ENCODE measurements around the gene TNNT1. TPM values are rescaled to one million over a fixed set of nuclear protein-coding genes. Genes with fewer than 3 reads are reported as not detected.

Gene TNNT1
- polyA plus RNA-seq, 1 donor from 2014 or later = 6.2 TPM

DNA sequence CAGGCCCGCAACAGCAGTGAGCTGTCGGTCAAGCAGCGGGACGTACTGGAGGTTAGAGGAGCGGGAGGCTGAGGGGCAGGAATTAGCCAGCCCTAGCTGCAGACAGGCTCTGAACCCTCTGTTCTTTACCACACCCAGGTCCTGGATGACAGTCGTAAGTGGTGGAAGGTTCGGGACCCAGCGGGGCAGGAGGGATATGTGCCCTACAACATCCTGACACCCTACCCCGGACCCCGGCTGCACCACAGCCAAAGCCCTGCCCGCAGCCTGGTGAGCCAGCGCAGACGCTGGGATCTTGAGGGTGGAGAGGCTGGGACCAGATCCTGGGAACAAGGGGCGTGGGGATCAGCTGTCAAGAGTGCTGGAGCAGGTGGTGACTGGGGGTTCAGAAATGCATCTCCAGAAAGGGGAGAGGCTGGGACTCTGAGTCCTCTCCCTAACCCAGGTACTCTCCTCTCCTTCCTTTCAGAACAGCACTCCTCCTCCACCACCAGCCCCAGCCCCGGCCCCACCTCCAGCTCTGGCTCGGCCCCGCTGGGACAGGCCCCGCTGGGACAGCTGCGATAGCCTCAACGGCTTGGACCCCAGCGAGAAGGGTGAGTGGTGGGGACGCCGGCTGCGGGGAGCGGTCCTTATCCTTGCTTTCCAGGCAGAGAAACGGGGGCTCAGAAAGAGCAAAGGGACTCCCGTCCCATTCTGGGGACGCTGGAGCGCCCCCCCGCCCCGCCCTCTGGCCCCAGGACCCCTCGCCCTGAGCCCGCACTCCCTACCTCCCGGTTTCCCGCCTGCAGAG lies 62.9 kb downstream of the TNNT1 start:
- Histone ChIP-seq H3K27me3 (ENCODE audit: insufficient read depth, low read depth, low read length) (peaks cover 17% of the 10 kb centered on the region), H3K9ac (ENCODE audit: low read length) (peak overlapping the region; percentile 78), H3K4me2 (ENCODE audit: low read length) (peak overlapping the region; percentile 78)

GRCh38 chr19:55084416-55084815 lies 64.6 kb downstream of the TNNT1 start:
- Histone ChIP-seq H2AFZ (ENCODE audit: low read depth, low read length) (no peak overlapping the region), H3K79me2 (replicated peaks; ENCODE audit: insufficient read depth, low read length) (peaks cover 3% of the 10 kb centered on the region), H3K9me2 (ENCODE audit: insufficient read depth, low read length) (no peaks in the 10 kb centered on the region), H3K27me3 (ENCODE audit: insufficient read depth, low read depth, low read length) (peaks cover 34% of the 10 kb centered on the region), H3K9ac (ENCODE audit: low read length) (no peak overlapping the region), H3K4me3 (ENCODE audit: low read length) (no peak overlapping the region), H3K27ac (ENCODE audit: low read length) (no peak overlapping the region), H3K4me2 (ENCODE audit: low read length) (no peak overlapping the region), H3K36me3 (ENCODE audit: insufficient read depth, low read length) (no peaks in the 10 kb centered on the region), H4K20me1 (ENCODE audit: insufficient read depth) (no peaks in the 10 kb centered on the region), H3K9me3 (ENCODE audit: low read length) (no peaks in the 10 kb centered on the region), H3F3A (ENCODE audit: insufficient read depth, low read length, poor library complexity, severe bottlenecking) (no peaks in the 10 kb centered on the region)
- TF ChIP-seq, protein P1, sequence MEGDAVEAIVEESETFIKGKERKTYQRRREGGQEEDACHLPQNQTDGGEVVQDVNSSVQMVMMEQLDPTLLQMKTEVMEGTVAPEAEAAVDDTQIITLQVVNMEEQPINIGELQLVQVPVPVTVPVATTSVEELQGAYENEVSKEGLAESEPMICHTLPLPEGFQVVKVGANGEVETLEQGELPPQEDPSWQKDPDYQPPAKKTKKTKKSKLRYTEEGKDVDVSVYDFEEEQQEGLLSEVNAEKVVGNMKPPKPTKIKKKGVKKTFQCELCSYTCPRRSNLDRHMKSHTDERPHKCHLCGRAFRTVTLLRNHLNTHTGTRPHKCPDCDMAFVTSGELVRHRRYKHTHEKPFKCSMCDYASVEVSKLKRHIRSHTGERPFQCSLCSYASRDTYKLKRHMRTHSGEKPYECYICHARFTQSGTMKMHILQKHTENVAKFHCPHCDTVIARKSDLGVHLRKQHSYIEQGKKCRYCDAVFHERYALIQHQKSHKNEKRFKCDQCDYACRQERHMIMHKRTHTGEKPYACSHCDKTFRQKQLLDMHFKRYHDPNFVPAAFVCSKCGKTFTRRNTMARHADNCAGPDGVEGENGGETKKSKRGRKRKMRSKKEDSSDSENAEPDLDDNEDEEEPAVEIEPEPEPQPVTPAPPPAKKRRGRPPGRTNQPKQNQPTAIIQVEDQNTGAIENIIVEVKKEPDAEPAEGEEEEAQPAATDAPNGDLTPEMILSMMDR (IDR thresholded peaks at IDR 0.05; ENCODE audit: poor library complexity, severe bottlenecking) = no peak
- TF ChIP-seq RAD21 (conservative IDR thresholded peaks at IDR 0.05) (no peak), EZH2 (IDR thresholded peaks at IDR 0.05; ENCODE audit: borderline replicate concordance, insufficient read depth, low read length, poor library complexity, severe bottlenecking) (no peak), SMC3 (conservative IDR thresholded peaks at IDR 0.05; ENCODE audit: poor library complexity) (no peak), POLR2AphosphoS5 (IDR thresholded peaks at IDR 0.05) (no peak), EP300 (conservative IDR thresholded peaks at IDR 0.05; ENCODE audit: poor library complexity, severe bottlenecking) (no peak), MXI1 (conservative IDR thresholded peaks at IDR 0.05; ENCODE audit: poor library complexity, severe bottlenecking) (no peak), TAF1 (IDR thresholded peaks at IDR 0.05; ENCODE audit: low read depth) (no peak)
- TF ChIP-seq, protein P2, sequence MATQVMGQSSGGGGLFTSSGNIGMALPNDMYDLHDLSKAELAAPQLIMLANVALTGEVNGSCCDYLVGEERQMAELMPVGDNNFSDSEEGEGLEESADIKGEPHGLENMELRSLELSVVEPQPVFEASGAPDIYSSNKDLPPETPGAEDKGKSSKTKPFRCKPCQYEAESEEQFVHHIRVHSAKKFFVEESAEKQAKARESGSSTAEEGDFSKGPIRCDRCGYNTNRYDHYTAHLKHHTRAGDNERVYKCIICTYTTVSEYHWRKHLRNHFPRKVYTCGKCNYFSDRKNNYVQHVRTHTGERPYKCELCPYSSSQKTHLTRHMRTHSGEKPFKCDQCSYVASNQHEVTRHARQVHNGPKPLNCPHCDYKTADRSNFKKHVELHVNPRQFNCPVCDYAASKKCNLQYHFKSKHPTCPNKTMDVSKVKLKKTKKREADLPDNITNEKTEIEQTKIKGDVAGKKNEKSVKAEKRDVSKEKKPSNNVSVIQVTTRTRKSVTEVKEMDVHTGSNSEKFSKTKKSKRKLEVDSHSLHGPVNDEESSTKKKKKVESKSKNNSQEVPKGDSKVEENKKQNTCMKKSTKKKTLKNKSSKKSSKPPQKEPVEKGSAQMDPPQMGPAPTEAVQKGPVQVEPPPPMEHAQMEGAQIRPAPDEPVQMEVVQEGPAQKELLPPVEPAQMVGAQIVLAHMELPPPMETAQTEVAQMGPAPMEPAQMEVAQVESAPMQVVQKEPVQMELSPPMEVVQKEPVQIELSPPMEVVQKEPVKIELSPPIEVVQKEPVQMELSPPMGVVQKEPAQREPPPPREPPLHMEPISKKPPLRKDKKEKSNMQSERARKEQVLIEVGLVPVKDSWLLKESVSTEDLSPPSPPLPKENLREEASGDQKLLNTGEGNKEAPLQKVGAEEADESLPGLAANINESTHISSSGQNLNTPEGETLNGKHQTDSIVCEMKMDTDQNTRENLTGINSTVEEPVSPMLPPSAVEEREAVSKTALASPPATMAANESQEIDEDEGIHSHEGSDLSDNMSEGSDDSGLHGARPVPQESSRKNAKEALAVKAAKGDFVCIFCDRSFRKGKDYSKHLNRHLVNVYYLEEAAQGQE (IDR thresholded peaks at IDR 0.05; ENCODE audit: borderline replicate concordance) = no peak

More for the DNA sequence above, 62.9 kb downstream of the TNNT1 start:
- Histone ChIP-seq H3K9me3 (ENCODE audit: low read length) (no peaks in the 10 kb centered on the region), H3K27ac (ENCODE audit: low read length) (peak overlapping the region; percentile 74), H3K79me2 (replicated peaks; ENCODE audit: insufficient read depth, low read length) (peaks cover 3% of the 10 kb centered on the region), H2AFZ (ENCODE audit: low read depth, low read length) (no peak overlapping the region), H3K4me3 (ENCODE audit: low read length) (peak overlapping the region; percentile 90), H4K20me1 (ENCODE audit: insufficient read depth) (no peaks in the 10 kb centered on the region), H3F3A (ENCODE audit: insufficient read depth, low read length, poor library complexity, severe bottlenecking) (no peaks in the 10 kb centered on the region), H3K36me3 (ENCODE audit: insufficient read depth, low read length) (no peaks in the 10 kb centered on the region), H3K9me2 (ENCODE audit: insufficient read depth, low read length) (no peaks in the 10 kb centered on the region)
- TF ChIP-seq POLR2AphosphoS5 (IDR thresholded peaks at IDR 0.05) (peak; percentile 24), EP300 (conservative IDR thresholded peaks at IDR 0.05; ENCODE audit: poor library complexity, severe bottlenecking) (no peak)

Data from neural cell (in vitro differentiated cells).